Measurements from ENCODE around the gene BPIFB6.

GRCh38 chr20:33042430-33042829 is 11.0 kb downstream of the BPIFB6 start:
- no peak for TF ChIP-seq POLR2A (IDR thresholded peaks at IDR 0.05)
- TF ChIP-seq, protein P1, sequence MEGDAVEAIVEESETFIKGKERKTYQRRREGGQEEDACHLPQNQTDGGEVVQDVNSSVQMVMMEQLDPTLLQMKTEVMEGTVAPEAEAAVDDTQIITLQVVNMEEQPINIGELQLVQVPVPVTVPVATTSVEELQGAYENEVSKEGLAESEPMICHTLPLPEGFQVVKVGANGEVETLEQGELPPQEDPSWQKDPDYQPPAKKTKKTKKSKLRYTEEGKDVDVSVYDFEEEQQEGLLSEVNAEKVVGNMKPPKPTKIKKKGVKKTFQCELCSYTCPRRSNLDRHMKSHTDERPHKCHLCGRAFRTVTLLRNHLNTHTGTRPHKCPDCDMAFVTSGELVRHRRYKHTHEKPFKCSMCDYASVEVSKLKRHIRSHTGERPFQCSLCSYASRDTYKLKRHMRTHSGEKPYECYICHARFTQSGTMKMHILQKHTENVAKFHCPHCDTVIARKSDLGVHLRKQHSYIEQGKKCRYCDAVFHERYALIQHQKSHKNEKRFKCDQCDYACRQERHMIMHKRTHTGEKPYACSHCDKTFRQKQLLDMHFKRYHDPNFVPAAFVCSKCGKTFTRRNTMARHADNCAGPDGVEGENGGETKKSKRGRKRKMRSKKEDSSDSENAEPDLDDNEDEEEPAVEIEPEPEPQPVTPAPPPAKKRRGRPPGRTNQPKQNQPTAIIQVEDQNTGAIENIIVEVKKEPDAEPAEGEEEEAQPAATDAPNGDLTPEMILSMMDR (IDR thresholded peaks at IDR 0.05), result no peak
